ENCODE data around the gene RHPN2.
"Not testable (repeated sequence)": the region's sequence is repeated elsewhere in the genome, so short reads cannot be mapped to it uniquely, and the experiment has no call there.

The RHPN2 gene

DNA sequence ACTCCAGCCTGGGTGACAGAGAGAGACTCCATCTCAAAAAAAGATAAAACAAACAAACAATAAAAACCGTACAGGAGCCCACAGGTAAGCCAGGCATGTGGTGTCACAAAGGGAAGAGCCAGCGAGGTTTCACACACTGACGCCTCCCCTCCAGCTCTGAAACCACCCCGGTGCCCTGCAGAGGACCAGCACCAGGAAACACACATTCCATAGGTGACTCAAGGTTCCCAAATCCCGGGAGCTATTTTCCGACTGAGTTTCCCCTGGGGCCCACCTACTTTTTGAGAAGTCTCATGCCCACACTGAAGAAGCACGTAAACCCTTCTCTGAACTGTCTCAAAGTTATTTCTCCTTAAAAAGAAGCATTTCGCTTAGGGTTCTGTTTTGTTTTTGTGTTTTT lies 40.3 kb downstream of the RHPN2 start:
- no peaks in the 10 kb centered on the region for H4K20me1 ChIP-seq (ENCODE audit: insufficient read depth, low read length, poor library complexity, severe bottlenecking)
- TF ChIP-seq, protein P1, sequence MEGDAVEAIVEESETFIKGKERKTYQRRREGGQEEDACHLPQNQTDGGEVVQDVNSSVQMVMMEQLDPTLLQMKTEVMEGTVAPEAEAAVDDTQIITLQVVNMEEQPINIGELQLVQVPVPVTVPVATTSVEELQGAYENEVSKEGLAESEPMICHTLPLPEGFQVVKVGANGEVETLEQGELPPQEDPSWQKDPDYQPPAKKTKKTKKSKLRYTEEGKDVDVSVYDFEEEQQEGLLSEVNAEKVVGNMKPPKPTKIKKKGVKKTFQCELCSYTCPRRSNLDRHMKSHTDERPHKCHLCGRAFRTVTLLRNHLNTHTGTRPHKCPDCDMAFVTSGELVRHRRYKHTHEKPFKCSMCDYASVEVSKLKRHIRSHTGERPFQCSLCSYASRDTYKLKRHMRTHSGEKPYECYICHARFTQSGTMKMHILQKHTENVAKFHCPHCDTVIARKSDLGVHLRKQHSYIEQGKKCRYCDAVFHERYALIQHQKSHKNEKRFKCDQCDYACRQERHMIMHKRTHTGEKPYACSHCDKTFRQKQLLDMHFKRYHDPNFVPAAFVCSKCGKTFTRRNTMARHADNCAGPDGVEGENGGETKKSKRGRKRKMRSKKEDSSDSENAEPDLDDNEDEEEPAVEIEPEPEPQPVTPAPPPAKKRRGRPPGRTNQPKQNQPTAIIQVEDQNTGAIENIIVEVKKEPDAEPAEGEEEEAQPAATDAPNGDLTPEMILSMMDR (conservative IDR thresholded peaks at IDR 0.05; ENCODE audit: low read length) = no peak
- TF ChIP-seq EZH2phosphoT487 (IDR thresholded peaks at IDR 0.05; ENCODE audit: borderline replicate concordance) = no peak
- no peaks in the 10 kb centered on the region for H3K27me3 ChIP-seq (ENCODE audit: insufficient read depth, low read length, poor library complexity, severe bottlenecking)
- H2AFZ ChIP-seq (ENCODE audit: low read length) = no peak overlapping the region
- H3K4me1 ChIP-seq (ENCODE audit: insufficient read depth, low read length, poor library complexity, severe bottlenecking) = no peaks in the 10 kb centered on the region
- no peaks in the 10 kb centered on the region for H3K9me2 ChIP-seq (replicated peaks; ENCODE audit: low read depth, low read length)
- no peak overlapping the region for H3K4me2 ChIP-seq (ENCODE audit: low read depth, low read length, poor library complexity, severe bottlenecking)
- H3K79me2 ChIP-seq (ENCODE audit: insufficient read depth, low read length) = no peaks in the 10 kb centered on the region
- no peak overlapping the region for H3K4me3 ChIP-seq (ENCODE audit: low read length, poor library complexity, severe bottlenecking)
- H3K9me3 ChIP-seq (ENCODE audit: insufficient read depth, low read depth, low read length) = no peaks in the 10 kb centered on the region
- H3K36me3 ChIP-seq (ENCODE audit: insufficient read depth, low read length) = no peaks in the 10 kb centered on the region
- H3F3A ChIP-seq (ENCODE audit: low read depth) = no peaks in the 10 kb centered on the region
- H3K9ac ChIP-seq (ENCODE audit: low read depth, low read length, poor library complexity, severe bottlenecking) = no peak overlapping the region

DNA sequence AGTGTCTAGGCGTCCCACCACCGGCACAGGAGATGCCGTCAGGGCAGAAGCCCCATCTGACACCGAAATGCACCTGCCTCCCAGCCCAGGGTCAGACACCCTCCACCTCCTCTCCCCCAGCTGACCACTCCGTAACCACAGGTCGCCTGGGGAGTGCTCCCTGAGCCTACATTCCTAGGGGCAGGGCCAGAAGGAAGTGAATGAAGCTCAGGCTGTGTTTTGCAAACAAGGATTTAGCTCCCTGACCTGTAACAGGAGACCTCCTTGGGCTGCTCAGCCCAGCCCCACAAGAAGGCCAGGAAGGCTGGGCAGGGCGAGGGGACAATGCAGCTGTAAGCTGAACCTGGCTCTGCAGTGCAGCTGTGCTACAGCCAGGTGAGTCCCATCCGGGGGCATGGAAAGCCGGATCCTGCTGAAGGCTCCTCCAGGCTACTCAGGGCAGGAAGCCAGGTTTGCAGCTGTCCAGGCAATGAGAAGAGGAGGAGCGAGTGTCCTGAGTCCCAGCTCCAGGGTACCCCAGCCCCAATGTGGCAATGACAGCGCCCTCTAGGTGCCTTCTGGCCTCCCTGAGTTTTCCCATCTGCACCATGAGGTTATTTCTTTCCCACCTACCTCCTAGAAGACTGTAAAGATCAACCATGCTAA lies 42.1 kb downstream of the RHPN2 start:
- H2AFZ ChIP-seq (ENCODE audit: low read length) = no peak overlapping the region
- H3K4me3 ChIP-seq (ENCODE audit: low read length, poor library complexity, severe bottlenecking) = no peak overlapping the region
- no peak overlapping the region for H3K9ac ChIP-seq (ENCODE audit: low read depth, low read length, poor library complexity, severe bottlenecking)
- no peaks in the 10 kb centered on the region for H3K9me3 ChIP-seq (ENCODE audit: insufficient read depth, low read depth, low read length)
- H3K4me1 ChIP-seq (ENCODE audit: insufficient read depth, low read length, poor library complexity, severe bottlenecking) = no peaks in the 10 kb centered on the region
- H3K79me2 ChIP-seq (ENCODE audit: insufficient read depth, low read length) = no peaks in the 10 kb centered on the region
- no peaks in the 10 kb centered on the region for H3K36me3 ChIP-seq (ENCODE audit: insufficient read depth, low read length)
- no peaks in the 10 kb centered on the region for H3K27me3 ChIP-seq (ENCODE audit: insufficient read depth, low read length, poor library complexity, severe bottlenecking)
- H3K4me2 ChIP-seq (ENCODE audit: low read depth, low read length, poor library complexity, severe bottlenecking) = no peak overlapping the region
- H4K20me1 ChIP-seq (ENCODE audit: insufficient read depth, low read length, poor library complexity, severe bottlenecking) = no peaks in the 10 kb centered on the region
- TF ChIP-seq, protein P1 (conservative IDR thresholded peaks at IDR 0.05; ENCODE audit: low read length) = peak; percentile 40; the same call in 1 of the 2 replicates
- no peak for TF ChIP-seq EZH2phosphoT487 (IDR thresholded peaks at IDR 0.05; ENCODE audit: borderline replicate concordance)
- H3K9me2 ChIP-seq (replicated peaks; ENCODE audit: low read depth, low read length) = no peaks in the 10 kb centered on the region
- H3F3A ChIP-seq (ENCODE audit: low read depth) = no peaks in the 10 kb centered on the region

DNA sequence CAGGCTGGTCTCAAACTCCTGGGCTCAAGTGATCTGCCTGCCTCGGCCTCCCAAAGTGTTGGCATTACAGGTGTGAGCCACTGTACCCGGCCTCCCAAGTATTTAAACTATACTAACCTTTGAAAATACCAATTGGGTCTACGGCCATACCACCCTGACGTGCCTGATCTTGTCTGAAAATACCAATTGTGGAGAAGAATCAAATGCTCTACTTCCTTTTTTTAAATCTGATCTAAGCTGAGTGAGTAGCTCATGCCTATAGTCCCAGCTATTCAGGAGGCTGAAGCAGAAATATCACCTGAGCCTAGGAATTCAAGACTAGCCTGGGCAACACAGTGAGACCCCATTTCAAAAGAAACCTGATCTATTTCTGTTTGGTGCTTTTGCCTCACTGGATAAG lies 53.8 kb downstream of the RHPN2 start:
- not testable (repeated sequence) for H3K9me2 ChIP-seq (replicated peaks; ENCODE audit: low read depth, low read length); H3K27me3 ChIP-seq (ENCODE audit: insufficient read depth, low read length, poor library complexity, severe bottlenecking); H3K4me2 ChIP-seq (ENCODE audit: low read depth, low read length, poor library complexity, severe bottlenecking); H3K36me3 ChIP-seq (ENCODE audit: insufficient read depth, low read length); H3K4me3 ChIP-seq (ENCODE audit: low read length, poor library complexity, severe bottlenecking); H3F3A ChIP-seq (ENCODE audit: low read depth); H3K79me2 ChIP-seq (ENCODE audit: insufficient read depth, low read length); H3K9ac ChIP-seq (ENCODE audit: low read depth, low read length, poor library complexity, severe bottlenecking); H2AFZ ChIP-seq (ENCODE audit: low read length); H3K9me3 ChIP-seq (ENCODE audit: insufficient read depth, low read depth, low read length); H3K4me1 ChIP-seq (ENCODE audit: insufficient read depth, low read length, poor library complexity, severe bottlenecking); H4K20me1 ChIP-seq (ENCODE audit: insufficient read depth, low read length, poor library complexity, severe bottlenecking)

DNA sequence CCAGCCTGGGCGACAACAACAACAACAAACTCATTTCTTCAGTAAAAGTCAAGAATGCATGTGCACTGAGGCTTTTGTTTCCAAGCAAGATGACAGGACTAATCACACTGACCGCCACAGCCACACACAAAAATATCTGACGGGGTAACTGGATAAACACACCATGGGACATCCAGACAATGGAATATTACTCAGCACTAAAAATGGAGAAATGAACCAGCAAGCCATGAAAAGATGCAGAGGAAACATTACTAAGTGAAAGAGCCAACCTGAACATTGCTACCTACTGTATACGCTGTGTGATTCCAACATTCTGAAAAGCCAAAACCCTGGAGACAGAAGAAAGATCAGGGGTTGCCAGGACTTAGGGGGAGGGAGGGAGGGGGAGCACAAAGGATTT lies 56.0 kb downstream of the RHPN2 start:
- no peak overlapping the region for H3K4me2 ChIP-seq (ENCODE audit: low read depth, low read length, poor library complexity, severe bottlenecking)
- no peak overlapping the region for H3K4me3 ChIP-seq (ENCODE audit: low read length, poor library complexity, severe bottlenecking)
- no peaks in the 10 kb centered on the region for H3K79me2 ChIP-seq (ENCODE audit: insufficient read depth, low read length)
- no peaks in the 10 kb centered on the region for H3K4me1 ChIP-seq (ENCODE audit: insufficient read depth, low read length, poor library complexity, severe bottlenecking)
- no peaks in the 10 kb centered on the region for H3K9me3 ChIP-seq (ENCODE audit: insufficient read depth, low read depth, low read length)
- no peaks in the 10 kb centered on the region for H3F3A ChIP-seq (ENCODE audit: low read depth)
- no peaks in the 10 kb centered on the region for H3K36me3 ChIP-seq (ENCODE audit: insufficient read depth, low read length)
- no peaks in the 10 kb centered on the region for H3K27me3 ChIP-seq (ENCODE audit: insufficient read depth, low read length, poor library complexity, severe bottlenecking)
- TF ChIP-seq, protein P1 (conservative IDR thresholded peaks at IDR 0.05; ENCODE audit: low read length) = no peak
- TF ChIP-seq EZH2phosphoT487 (IDR thresholded peaks at IDR 0.05; ENCODE audit: borderline replicate concordance) = no peak
- H4K20me1 ChIP-seq (ENCODE audit: insufficient read depth, low read length, poor library complexity, severe bottlenecking) = no peaks in the 10 kb centered on the region
- no peaks in the 10 kb centered on the region for H3K9me2 ChIP-seq (replicated peaks; ENCODE audit: low read depth, low read length)
- H3K9ac ChIP-seq (ENCODE audit: low read depth, low read length, poor library complexity, severe bottlenecking) = no peak overlapping the region
- H2AFZ ChIP-seq (ENCODE audit: low read length) = no peak overlapping the region

All from Loucy (cell line).